IMR-90 (cell line): ENCODE results near the gene AVPI1. TPM values are rescaled to one million over a fixed set of nuclear protein-coding genes. Genes with fewer than 3 reads are reported as not detected.
A peak's percentile ranks its signal among the peaks of the same experiment; 100 is the strongest.

Source experiments
- ATAC-seq: fragments of 200-7000 bp; cut with Tn5 transposase; 2 replicates; pipeline ENCODE4 v1.9.1; 2020; ENCODE audit warnings: low read depth, mild to moderate bottlenecking, moderate library complexity
- BruUV-seq: library from RNA; stranded (reverse); fragments of 400-500 nt; replicated peaks from 2 replicates; lab custom pipeline; 2021; lab: Mats Ljungman, UMichigan
- CTCF ChIA-PET: fragments of 300-600 bp; formaldehyde crosslinking; extraction: SDS; loops from one replicate; lab custom pipeline; 2021; ENCODE audit warnings: antibody characterized with exemption; lab: Yijun Ruan, JAX
- POLR2A ChIA-PET: fragments of 300-600 bp; sonication (Branson Sonifier 250); formaldehyde crosslinking; loops from one replicate; lab custom pipeline; 2022; ENCODE audit warnings: antibody characterized with exemption; ENCODE audit not compliant: unreplicated experiment; lab: Charles Lee
- DNase-seq: peaks from one replicate; pipeline ENCODE4 v3.0.0; 2013
- H2AFZ ChIP-seq: replicated peaks from 2 replicates; pipeline ENCODE3; 2013; ENCODE audit warnings: low read length, mild to moderate bottlenecking; ENCODE audit not compliant: poor library complexity
- H2AK5ac ChIP-seq: 2 replicates; pipeline ENCODE4 v1.6.1; 2013; ENCODE audit warnings: low read depth, low read length, inconsistent platforms
- H2AK9ac ChIP-seq: replicated peaks from 2 replicates; pipeline ENCODE3; 2013; ENCODE audit warnings: mild to moderate bottlenecking, low read depth, low read length, moderate library complexity; ENCODE audit not compliant: poor library complexity
- H2BK120ac ChIP-seq: 2 replicates; pipeline ENCODE4 v1.6.1; 2013; ENCODE audit warnings: low read depth, low read length, inconsistent platforms
- H2BK15ac ChIP-seq: 3 replicates; pipeline ENCODE4 v1.6.1; 2013; ENCODE audit warnings: low read depth, low read length, inconsistent platforms
- H2BK20ac ChIP-seq: 2 replicates; pipeline ENCODE4 v1.6.1; 2013; ENCODE audit warnings: low read depth, mild to moderate bottlenecking, inconsistent platforms, low read length, moderate library complexity
- H2BK5ac ChIP-seq: 2 replicates; pipeline ENCODE4 v1.6.1; 2013; ENCODE audit warnings: mild to moderate bottlenecking, low read depth, low read length, inconsistent platforms; ENCODE audit not compliant: poor library complexity, severe bottlenecking
- H3K14ac ChIP-seq: replicated peaks from 2 replicates; pipeline ENCODE4 v1.6.1; 2013; ENCODE audit warnings: low read depth, low read length, inconsistent platforms
- H3K18ac ChIP-seq: 2 replicates; pipeline ENCODE4 v1.6.1; 2013; ENCODE audit warnings: low read depth, low read length, control low read depth
- H3K23ac ChIP-seq: 2 replicates; pipeline ENCODE4 v1.6.1; 2013; ENCODE audit warnings: low read depth, low read length, inconsistent platforms
- H3K27ac ChIP-seq: 2 replicates; pipeline ENCODE4 v1.5.1; 2013; ENCODE audit warnings: mild to moderate bottlenecking, control low read depth, low read length; ENCODE audit not compliant: insufficient read depth
- H3K27me3 ChIP-seq: 2 replicates; pipeline ENCODE4 v1.6.1; 2013; ENCODE audit warnings: low read length; ENCODE audit not compliant: control insufficient read depth, insufficient read depth
- H3K36me3 ChIP-seq: 2 replicates; pipeline ENCODE4 v1.6.1; 2013; ENCODE audit warnings: low read length, mixed read lengths; ENCODE audit not compliant: control insufficient read depth, insufficient read depth
- H3K4ac ChIP-seq: 2 replicates; pipeline ENCODE4 v1.6.1; 2013; ENCODE audit warnings: low read depth, low read length, inconsistent platforms
- H3K4me1 ChIP-seq: 2 replicates; pipeline ENCODE4 v1.6.1; 2013; ENCODE audit warnings: low read length, mixed read lengths; ENCODE audit not compliant: control insufficient read depth, insufficient read depth
- H3K4me2 ChIP-seq: 2 replicates; pipeline ENCODE4 v1.6.1; 2013; ENCODE audit warnings: low read depth, mild to moderate bottlenecking, control low read depth, low read length, moderate library complexity
- H3K4me3 ChIP-seq: 2 replicates; pipeline ENCODE4 v1.5.1; 2013; ENCODE audit warnings: low read depth, mild to moderate bottlenecking, control low read depth, low read length, moderate library complexity; ENCODE audit not compliant: insufficient read depth
- H3K56ac ChIP-seq: 2 replicates; pipeline ENCODE4 v1.6.1; 2013; ENCODE audit warnings: low read length, inconsistent platforms; ENCODE audit not compliant: insufficient read depth; ENCODE audit errors: extremely low read depth
- H3K79me1 ChIP-seq, 2 experiments: 2 replicates each; pipeline ENCODE4 v1.6.1; 2013; ENCODE audit warnings: low read length in 2 of 2, inconsistent platforms in 1 of 2, low read depth in 1 of 2
- H3K9ac ChIP-seq: 2 replicates; pipeline ENCODE4 v1.6.1; 2013; ENCODE audit warnings: low read depth, low read length, control low read depth
- H3K9me1 ChIP-seq: 2 replicates; pipeline ENCODE4 v1.6.1; 2013; ENCODE audit warnings: low read length, inconsistent platforms; ENCODE audit not compliant: insufficient read depth
- H3K9me3 ChIP-seq: 2 replicates; pipeline ENCODE4 v1.6.1; 2013; ENCODE audit warnings: low read length; ENCODE audit not compliant: control insufficient read depth, insufficient read depth
- H4K20me1 ChIP-seq: 2 replicates; pipeline ENCODE4 v1.6.1; 2013; ENCODE audit warnings: low read length, inconsistent platforms; ENCODE audit not compliant: insufficient read depth
- H4K5ac ChIP-seq: 2 replicates; pipeline ENCODE4 v1.6.1; 2013; ENCODE audit warnings: mild to moderate bottlenecking, low read depth, low read length, control low read depth
- H4K8ac ChIP-seq, 2 experiments: 2 replicates each; pipeline ENCODE4 v1.6.1; 2013; ENCODE audit warnings: low read depth in 2 of 2, low read length in 2 of 2, control low read depth in 1 of 2, inconsistent platforms in 1 of 2
- H4K91ac ChIP-seq: 2 replicates; pipeline ENCODE4 v1.6.1; 2013; ENCODE audit warnings: low read depth, low read length, inconsistent platforms; ENCODE audit not compliant: insufficient read depth
- BHLHE40 ChIP-seq: fragments of 150-350 bp; IDR thresholded peaks from 2 replicates; pipeline ENCODE4 v1.6.1; 2016; ENCODE audit warnings: mild to moderate bottlenecking, low read depth, low read length
- CEBPB ChIP-seq: IDR thresholded peaks from 2 replicates; pipeline ENCODE4 v1.6.1; 2012; ENCODE audit warnings: low read depth, low read length, improper control_type of control experiment
- CHD1 ChIP-seq: IDR thresholded peaks from 2 replicates; pipeline ENCODE4 v1.6.1; 2012; ENCODE audit warnings: low read depth, low read length, improper control_type of control experiment
- FOS ChIP-seq: fragments of 150-350 bp; IDR thresholded peaks from 2 replicates; pipeline ENCODE4 v1.6.1; 2016; ENCODE audit warnings: low read depth, low read length
- MAFK ChIP-seq: IDR thresholded peaks from 2 replicates; pipeline ENCODE4 v1.6.1; 2012; ENCODE audit warnings: low read depth, low read length, improper control_type of control experiment
- MAZ ChIP-seq: IDR thresholded peaks from 2 replicates; pipeline ENCODE4 v1.6.1; 2012; ENCODE audit warnings: low read depth, mild to moderate bottlenecking, low read length, improper control_type of control experiment, moderate library complexity, borderline replicate concordance
- MXI1 ChIP-seq: IDR thresholded peaks from 2 replicates; pipeline ENCODE4 v1.6.1; 2012; ENCODE audit warnings: low read depth, mild to moderate bottlenecking, low read length, moderate library complexity, borderline replicate concordance
- NFE2L2 ChIP-seq: fragments of 150-350 bp; IDR thresholded peaks from 2 replicates; pipeline ENCODE4 v1.6.1; 2016; ENCODE audit warnings: low read depth, mild to moderate bottlenecking, low read length
- POLR2A ChIP-seq: IDR thresholded peaks from 2 replicates; pipeline ENCODE4 v1.6.1; 2012; ENCODE audit warnings: mild to moderate bottlenecking, low read depth, low read length
- RAD21 ChIP-seq: IDR thresholded peaks from 2 replicates; pipeline ENCODE4 v1.6.1; 2012; ENCODE audit warnings: low read length, improper control_type of control experiment
- RCOR1 ChIP-seq: IDR thresholded peaks from 2 replicates; pipeline ENCODE4 v1.6.1; 2012; ENCODE audit warnings: mild to moderate bottlenecking, low read length, improper control_type of control experiment; ENCODE audit not compliant: insufficient replicate concordance
- RFX5 ChIP-seq: IDR thresholded peaks from 2 replicates; pipeline ENCODE4 v1.8.0; 2012; ENCODE audit warnings: low read depth, mild to moderate bottlenecking, low read length, moderate library complexity
- SMC3 ChIP-seq: fragments of 150-350 bp; IDR thresholded peaks from 2 replicates; pipeline ENCODE4 v1.6.1; 2016; ENCODE audit warnings: low read depth, mild to moderate bottlenecking, antibody characterized with exemption, low read length, moderate library complexity
- WGBS, 2 experiments: methylation state at CpG; one replicate each; pipeline versions ENCODE4 v1.1.5 to v1.1.7; 2013; ENCODE audit warnings: missing lambda C conversion rate in 2 of 2; ENCODE audit not compliant: insufficient read length in 1 of 2; ENCODE audit errors: extremely low coverage in 2 of 2; 5-methylcytosine and 5-hydroxymethylcytosine counted together
- dilution Hi-C: fragments of 300-500 bp; cut with HindIII; formaldehyde crosslinking; loops from one replicate; pipeline ENCODE4 v1.14.3; 2018; ENCODE audit warnings: low sequenced_read_pairs; ENCODE audit not compliant: unreplicated experiment
- in situ Hi-C: fragments of 300-500 bp; cut with MboI; formaldehyde crosslinking; loops from 3 replicates; pipeline ENCODE4 v1.14.3; 2019; ENCODE audit warnings: low sequenced_read_pairs, inconsistent platforms, mixed read lengths
- intact Hi-C: fragments of 100-400 bp; cut with micrococcal nuclease; formaldehyde crosslinking; loops from 2 replicates; pipeline ENCODE4 v1.10.0; 2022
- polyA plus RNA-seq, 3 experiments: library from polyadenylated mRNA; depleted of rRNA; stranded (reverse); fragments of >200 nt; gene quantifications; 2 replicates each; pipeline ENCODE4 v1.2.3, GENCODE V29; 2012; ENCODE audit warnings: low replicate concordance in 1 of 3
- total RNA-seq: library from RNA; depleted of rRNA; stranded (reverse); fragments of >200 nt; gene quantifications from 2 replicates; pipeline ENCODE4 v1.2.3, GENCODE V29; 2012
- TF ChIP-seq, protein P1 (sequence below): conservative IDR thresholded peaks from 2 replicates; pipeline ENCODE4 v1.5.1; 2012; ENCODE audit warnings: mild to moderate bottlenecking, low read depth, low read length, improper control_type of control experiment
- TF ChIP-seq, protein P2 (sequence below): fragments of 150-350 bp; IDR thresholded peaks from 2 replicates; pipeline ENCODE4 v1.6.1; 2016; ENCODE audit warnings: low read depth, mild to moderate bottlenecking, low read length, moderate library complexity, borderline replicate concordance

AVPI1 gene
- total and polyA plus RNA-seq, 2 of the 4 experiments (the other 2 are of a cell fraction), result 26.7 to 29.8 TPM

DNA sequence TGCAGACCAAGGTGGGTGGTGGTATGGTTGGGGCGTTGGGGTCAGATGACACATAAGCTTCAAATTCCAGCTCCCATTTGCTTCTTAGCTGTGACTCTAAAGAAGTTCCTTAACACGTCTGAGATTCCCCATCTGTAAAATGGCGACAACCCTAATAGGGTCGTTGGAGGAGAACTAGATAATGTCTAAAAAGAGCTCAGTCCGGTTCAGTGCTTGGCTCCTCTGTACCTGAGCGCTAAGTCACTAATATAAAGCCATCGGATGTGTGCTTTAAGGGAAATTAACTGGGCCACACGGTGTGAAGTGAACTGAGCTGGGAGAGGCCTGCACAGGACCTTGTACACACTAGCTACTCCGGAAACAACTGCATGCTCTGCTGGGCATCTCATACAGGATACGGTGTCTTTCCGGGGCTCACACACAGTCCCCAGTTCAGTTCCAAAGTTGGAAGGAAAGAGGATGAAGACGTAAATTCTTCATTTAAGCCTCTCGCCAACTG is 49.4 kb upstream of the AVPI1 start:
- no peak overlapping the region for H3K4me3 ChIP-seq
- BruUV-seq, result no TSS peak

More for the DNA sequence above, 49.4 kb upstream of the AVPI1 start:
- TF ChIP-seq RFX5 (no peak), CHD1 (no peak), RCOR1 (no peak), BHLHE40 (no peak), MXI1 (no peak), CEBPB (no peak), SMC3 (no peak), MAFK (no peak), MAZ (no peak), NFE2L2 (no peak), RAD21 (no peak), POLR2A (no peak), FOS (no peak)
- TF ChIP-seq, protein P1, sequence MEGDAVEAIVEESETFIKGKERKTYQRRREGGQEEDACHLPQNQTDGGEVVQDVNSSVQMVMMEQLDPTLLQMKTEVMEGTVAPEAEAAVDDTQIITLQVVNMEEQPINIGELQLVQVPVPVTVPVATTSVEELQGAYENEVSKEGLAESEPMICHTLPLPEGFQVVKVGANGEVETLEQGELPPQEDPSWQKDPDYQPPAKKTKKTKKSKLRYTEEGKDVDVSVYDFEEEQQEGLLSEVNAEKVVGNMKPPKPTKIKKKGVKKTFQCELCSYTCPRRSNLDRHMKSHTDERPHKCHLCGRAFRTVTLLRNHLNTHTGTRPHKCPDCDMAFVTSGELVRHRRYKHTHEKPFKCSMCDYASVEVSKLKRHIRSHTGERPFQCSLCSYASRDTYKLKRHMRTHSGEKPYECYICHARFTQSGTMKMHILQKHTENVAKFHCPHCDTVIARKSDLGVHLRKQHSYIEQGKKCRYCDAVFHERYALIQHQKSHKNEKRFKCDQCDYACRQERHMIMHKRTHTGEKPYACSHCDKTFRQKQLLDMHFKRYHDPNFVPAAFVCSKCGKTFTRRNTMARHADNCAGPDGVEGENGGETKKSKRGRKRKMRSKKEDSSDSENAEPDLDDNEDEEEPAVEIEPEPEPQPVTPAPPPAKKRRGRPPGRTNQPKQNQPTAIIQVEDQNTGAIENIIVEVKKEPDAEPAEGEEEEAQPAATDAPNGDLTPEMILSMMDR, result no peak
- TF ChIP-seq, protein P2, sequence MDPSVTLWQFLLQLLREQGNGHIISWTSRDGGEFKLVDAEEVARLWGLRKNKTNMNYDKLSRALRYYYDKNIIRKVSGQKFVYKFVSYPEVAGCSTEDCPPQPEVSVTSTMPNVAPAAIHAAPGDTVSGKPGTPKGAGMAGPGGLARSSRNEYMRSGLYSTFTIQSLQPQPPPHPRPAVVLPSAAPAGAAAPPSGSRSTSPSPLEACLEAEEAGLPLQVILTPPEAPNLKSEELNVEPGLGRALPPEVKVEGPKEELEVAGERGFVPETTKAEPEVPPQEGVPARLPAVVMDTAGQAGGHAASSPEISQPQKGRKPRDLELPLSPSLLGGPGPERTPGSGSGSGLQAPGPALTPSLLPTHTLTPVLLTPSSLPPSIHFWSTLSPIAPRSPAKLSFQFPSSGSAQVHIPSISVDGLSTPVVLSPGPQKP, result no peak
- peaks cover 9% of the 10 kb centered on the region for H3K36me3 ChIP-seq
- intact Hi-C loops, result no loop called here
- H3K4ac ChIP-seq, result peak overlapping the region; percentile 92
- dilution Hi-C loops, result no loop called here
- 46% methylated on average over 5 of the region's 13 CpGs; no CpG with 5 or more reads in 1 of the 2 experiments for WGBS, 2 experiments
- H4K8ac ChIP-seq, result peak overlapping the region; percentile 92 to 100
- H2AK5ac ChIP-seq, result peak overlapping the region; percentile 16; the same call in 1 of the 2 replicates
- peak overlapping the region; percentile 99 for H2AFZ ChIP-seq
- peak overlapping the region; percentile 53; the same call in 1 of the 2 replicates for H3K18ac ChIP-seq
- peak overlapping the region; percentile 80 for H3K4me2 ChIP-seq
- H4K91ac ChIP-seq, result peak overlapping the region; percentile 80
- H2BK20ac ChIP-seq, result peak overlapping the region; percentile 42; the same call in 1 of the 2 replicates
- peak overlapping the region; percentile 89; the same call in 1 of the 2 replicates for H3K23ac ChIP-seq
- in situ Hi-C loops, result loop anchor here (10.0 kb wide), 1 partner anchor 162 kb away; the partner anchor contains the start of gene ANKRD2
- ATAC-seq (peak; percentile 7), DNase-seq (no peak)
- peak overlapping the region; percentile 67 for H2AK9ac ChIP-seq
- CTCF ChIA-PET, result interaction anchor here (0.9 to 1.5 kb wide), 4 partner anchors 9 to 32 kb away, joined by 3 to 6 read pairs (median 4); no protein-coding TSS in a partner anchor
- POLR2A ChIA-PET, result interaction anchor here (0.6 kb wide), 1 partner anchor 48 kb away, joined by 4 read pairs; no protein-coding TSS in a partner anchor
- H3K27ac ChIP-seq, result peak overlapping the region; percentile 50
- H2BK5ac ChIP-seq, result peak overlapping the region; percentile 65
- H3K27me3 ChIP-seq, result no peaks in the 10 kb centered on the region
- H3K56ac ChIP-seq, result 0 out of 2 replicates have a peak overlapping the region, but pooled peaks have one; percentile 21
- peaks cover 14% of the 10 kb centered on the region for H3K9me1 ChIP-seq
- peak overlapping the region; percentile 79; the same call in 1 of the 2 replicates for H2BK120ac ChIP-seq
- H3K9ac ChIP-seq, result no peak overlapping the region
- H3K4me1 ChIP-seq, result peaks cover 9% of the 10 kb centered on the region
- H3K14ac ChIP-seq, result peak overlapping the region; percentile 89
- peaks cover 20% of the 10 kb centered on the region; the same call in 1 of the 2 replicates for H4K20me1 ChIP-seq
- H4K5ac ChIP-seq, result peak overlapping the region; percentile 98
- no peaks in the 10 kb centered on the region for H3K9me3 ChIP-seq
- peak overlapping the region; percentile 52; the same call in 2 of the 3 replicates for H2BK15ac ChIP-seq
- peaks cover 16 to 39% of the 10 kb centered on the region in 2 experiments for H3K79me1 ChIP-seq
